Measurements from ENCODE around the gene SETX.

The SETX gene

GRCh38 chr9:132268725-132269352 lies 85.9 kb downstream of the SETX start:
- DNase-seq (ENCODE audit: extremely low spot score) = peak; percentile 68
- ChIA-PET POLR2A (no interaction called here), CTCF (interaction anchor here (0.6 to 1.3 kb wide), 6 partner anchors 9 to 550 kb away, joined by 3 to 10 read pairs (median 6); no protein-coding TSS in a partner anchor)
- no peak for TF ChIP-seq ZNF384 (IDR thresholded peaks at IDR 0.05)

GRCh38 chr9:132267660-132268059 lies 87.1 kb downstream of the SETX start:
- TF ChIP-seq HDGF (IDR thresholded peaks at IDR 0.05; ENCODE audit: borderline replicate concordance) = no peak
- TF ChIP-seq FOXM1 (IDR thresholded peaks at IDR 0.05; ENCODE audit: borderline replicate concordance) = no peak
- TF ChIP-seq FOXA1 (IDR thresholded peaks at IDR 0.05) = no peak
- no peak for TF ChIP-seq CTBP1 (IDR thresholded peaks at IDR 0.05; ENCODE audit: borderline replicate concordance)
- TF ChIP-seq ZNF384 (IDR thresholded peaks at IDR 0.05) = no peak
- TF ChIP-seq ARNT (IDR thresholded peaks at IDR 0.05) = no peak
- TF ChIP-seq BHLHE40 (IDR thresholded peaks at IDR 0.05; ENCODE audit: borderline replicate concordance) = no peak
- POLR2A ChIA-PET = no interaction called here
- DNase-seq (ENCODE audit: extremely low spot score) = no peak
- CTCF ChIA-PET = interaction anchor here (1.0 to 1.1 kb wide), 2 partner anchors 10 to 31 kb away, joined by 4 to 5 read pairs; no protein-coding TSS in a partner anchor

GRCh38 chr9:132266017-132266416 lies 88.8 kb downstream of the SETX start:
- no peak for DNase-seq (ENCODE audit: extremely low spot score)
- CTCF ChIA-PET = interaction anchor here (0.6 kb wide), 1 partner anchor 512 kb away, joined by 3 read pairs; no protein-coding TSS in a partner anchor
- no peak for TF ChIP-seq FOXM1 (IDR thresholded peaks at IDR 0.05; ENCODE audit: borderline replicate concordance)
- TF ChIP-seq PKNOX1 (IDR thresholded peaks at IDR 0.05) = no peak
- TF ChIP-seq ZNF384 (IDR thresholded peaks at IDR 0.05) = no peak
- POLR2A ChIA-PET = no interaction called here

GRCh38 chr9:132260846-132261245 lies 93.9 kb downstream of the SETX start:
- DNase-seq (ENCODE audit: extremely low spot score) = no peak
- ChIA-PET POLR2A (no interaction called here), CTCF (interaction anchor here (0.5 kb wide), 1 partner anchor 662 kb away, joined by 3 read pairs; no protein-coding TSS in a partner anchor)
- no peak for TF ChIP-seq CTBP1 (IDR thresholded peaks at IDR 0.05; ENCODE audit: borderline replicate concordance)

- POLR2A ChIA-PET = no interaction called here
- DNase-seq (ENCODE audit: extremely low spot score) = no peak
- no peak for TF ChIP-seq NFRKB (IDR thresholded peaks at IDR 0.05)
- TF ChIP-seq L3MBTL2 (conservative IDR thresholded peaks at IDR 0.05) = no peak
- no peak for TF ChIP-seq BHLHE40 (IDR thresholded peaks at IDR 0.05; ENCODE audit: borderline replicate concordance)
- TF ChIP-seq TARDBP (IDR thresholded peaks at IDR 0.05) = no peak
- TF ChIP-seq CTBP1 (IDR thresholded peaks at IDR 0.05; ENCODE audit: borderline replicate concordance) = no peak
- no peak for TF ChIP-seq FOXK2 (IDR thresholded peaks at IDR 0.05)
- no peak for TF ChIP-seq SUZ12 (IDR thresholded peaks at IDR 0.05)
- TF ChIP-seq FOXA1 (IDR thresholded peaks at IDR 0.05) = no peak
- no peak for TF ChIP-seq ZNF384 (IDR thresholded peaks at IDR 0.05)
- no peak for TF ChIP-seq ARNT (IDR thresholded peaks at IDR 0.05)
- TF ChIP-seq PKNOX1 (IDR thresholded peaks at IDR 0.05) = no peak
- TF ChIP-seq FOXM1 (IDR thresholded peaks at IDR 0.05; ENCODE audit: borderline replicate concordance) = no peak
- no peak for TF ChIP-seq LEF1 (IDR thresholded peaks at IDR 0.05; ENCODE audit: borderline replicate concordance)
- TF ChIP-seq HDGF (IDR thresholded peaks at IDR 0.05; ENCODE audit: borderline replicate concordance) = no peak
- TF ChIP-seq SP1 (IDR thresholded peaks at IDR 0.05) = no peak
- TF ChIP-seq ELF4 (IDR thresholded peaks at IDR 0.05) = no peak
Observed at GRCh38 chr9:132250324-132251262, 104.2 kb downstream of the SETX start.

GRCh38 chr9:132249690-132250089 lies 105.1 kb downstream of the SETX start:
- CTCF ChIA-PET = no interaction called here
- TF ChIP-seq PKNOX1 (IDR thresholded peaks at IDR 0.05) = no peak
- TF ChIP-seq FOXA1 (IDR thresholded peaks at IDR 0.05) = no peak
- TF ChIP-seq CTBP1 (IDR thresholded peaks at IDR 0.05; ENCODE audit: borderline replicate concordance) = no peak
- no peak for TF ChIP-seq SP1 (IDR thresholded peaks at IDR 0.05)
- POLR2A ChIA-PET = no interaction called here

More at GRCh38 chr9:132250324-132251262, 104.2 kb downstream of the SETX start:
- CTCF ChIA-PET = no interaction called here

GRCh38 chr9:132249123-132249522 lies 105.7 kb downstream of the SETX start:
- CTCF ChIA-PET = no interaction called here
- TF ChIP-seq LEF1 (IDR thresholded peaks at IDR 0.05; ENCODE audit: borderline replicate concordance) (no peak), SUZ12 (IDR thresholded peaks at IDR 0.05) (no peak), L3MBTL2 (conservative IDR thresholded peaks at IDR 0.05) (no peak), PKNOX1 (IDR thresholded peaks at IDR 0.05) (no peak), CTBP1 (IDR thresholded peaks at IDR 0.05; ENCODE audit: borderline replicate concordance) (no peak), ELF4 (IDR thresholded peaks at IDR 0.05) (no peak), ARNT (IDR thresholded peaks at IDR 0.05) (no peak), FOXK2 (IDR thresholded peaks at IDR 0.05) (no peak), NFRKB (IDR thresholded peaks at IDR 0.05) (no peak), ZNF384 (IDR thresholded peaks at IDR 0.05) (no peak), FOXA1 (IDR thresholded peaks at IDR 0.05) (no peak), FOXM1 (IDR thresholded peaks at IDR 0.05; ENCODE audit: borderline replicate concordance) (no peak), SP1 (IDR thresholded peaks at IDR 0.05) (no peak), HDGF (IDR thresholded peaks at IDR 0.05; ENCODE audit: borderline replicate concordance) (no peak), TARDBP (IDR thresholded peaks at IDR 0.05) (no peak), BHLHE40 (IDR thresholded peaks at IDR 0.05; ENCODE audit: borderline replicate concordance) (no peak)
- POLR2A ChIA-PET = no interaction called here
- no peak for DNase-seq (ENCODE audit: extremely low spot score)

More at GRCh38 chr9:132249690-132250089, 105.1 kb downstream of the SETX start:
- no peak for DNase-seq (ENCODE audit: extremely low spot score)
